Measurements from ENCODE around the gene C8A. TPM values are rescaled to one million over a fixed set of nuclear protein-coding genes. Genes with fewer than 3 reads are reported as not detected.

C8A gene
- not detected in 2 replicates for total RNA-seq
- polyA plus RNA-seq (2012), result not detected

GRCh38 chr1:56854521-56855099 lies at the start of gene C8A:
C8A (plus strand) TSS chr1:56854797; CDS start chr1:56854902, 105 bp downstream.
- DNase-seq (ENCODE audit: low read depth), result no peak

- DNase-seq (ENCODE audit: low read depth), result no peak
Observed at GRCh38 chr1:56806804-56807203, 47.8 kb upstream of the C8A start.

- no peak for DNase-seq (ENCODE audit: low read depth)
Observed at GRCh38 chr1:56808410-56808809, 46.2 kb upstream of the C8A start.

- no peak for DNase-seq (ENCODE audit: low read depth)
Observed at GRCh38 chr1:56811331-56811730, 43.3 kb upstream of the C8A start.

GRCh38 chr1:56814205-56814604 lies 40.4 kb upstream of the C8A start:
- DNase-seq (ENCODE audit: low read depth), result peak; percentile 12

- no peak for DNase-seq (ENCODE audit: low read depth)
Observed at GRCh38 chr1:56816264-56816663, 38.3 kb upstream of the C8A start.

GRCh38 chr1:56816909-56817308 lies 37.7 kb upstream of the C8A start:
- DNase-seq (ENCODE audit: low read depth), result no peak

GRCh38 chr1:56817716-56818463 lies 36.7 kb upstream of the C8A start:
- DNase-seq (ENCODE audit: low read depth), result no peak

GRCh38 chr1:56819387-56819899 lies 35.2 kb upstream of the C8A start, which contains the start of gene FYB2:
FYB2 (minus strand) TSS chr1:56819404; CDS start chr1:56819290, 114 bp downstream.
- peak; percentile 11 for DNase-seq (ENCODE audit: low read depth)

- peak; percentile 79 for DNase-seq (ENCODE audit: low read depth)
Observed at GRCh38 chr1:56820755-56821461, 33.7 kb upstream of the C8A start.

- no peak for DNase-seq (ENCODE audit: low read depth)
Observed at GRCh38 chr1:56821462-56821797, 33.2 kb upstream of the C8A start.

- DNase-seq (ENCODE audit: low read depth), result no peak
Observed at GRCh38 chr1:56824271-56824670, 30.3 kb upstream of the C8A start.

GRCh38 chr1:56824938-56825337 lies 29.7 kb upstream of the C8A start:
- DNase-seq (ENCODE audit: low read depth), result no peak

GRCh38 chr1:56825436-56825835 lies 29.2 kb upstream of the C8A start:
- no peak for DNase-seq (ENCODE audit: low read depth)

GRCh38 chr1:56827711-56828110 lies 26.9 kb upstream of the C8A start:
- no peak for DNase-seq (ENCODE audit: low read depth)

GRCh38 chr1:56830052-56830451 lies 24.5 kb upstream of the C8A start:
- DNase-seq (ENCODE audit: low read depth), result no peak

GRCh38 chr1:56831871-56832693 lies 22.5 kb upstream of the C8A start:
- peak; percentile 83 for DNase-seq (ENCODE audit: low read depth)

GRCh38 chr1:56833088-56833487 lies 21.5 kb upstream of the C8A start:
- no peak for DNase-seq (ENCODE audit: low read depth)

GRCh38 chr1:56834137-56834900 lies 20.3 kb upstream of the C8A start:
- DNase-seq (ENCODE audit: low read depth), result no peak

GRCh38 chr1:56835657-56836056 lies 18.9 kb upstream of the C8A start:
- DNase-seq (ENCODE audit: low read depth), result no peak

- DNase-seq (ENCODE audit: low read depth), result no peak
Observed at GRCh38 chr1:56836359-56836758, 18.2 kb upstream of the C8A start.
